HG02678 (cell line): ENCODE data around the gene BAZ2A.
"Not testable (repeated sequence)": the region's sequence is repeated elsewhere in the genome, so short reads cannot be mapped to it uniquely, and the experiment has no call there.

Experiments used
- ATAC-seq: cut with Tn5 transposase; IDR thresholded peaks from one replicate; pipeline ENCODE4 v1.9.1; 2021; ENCODE audit warnings: mild to moderate bottlenecking, moderate library complexity; ENCODE audit not compliant: unreplicated experiment

BAZ2A gene

DNA sequence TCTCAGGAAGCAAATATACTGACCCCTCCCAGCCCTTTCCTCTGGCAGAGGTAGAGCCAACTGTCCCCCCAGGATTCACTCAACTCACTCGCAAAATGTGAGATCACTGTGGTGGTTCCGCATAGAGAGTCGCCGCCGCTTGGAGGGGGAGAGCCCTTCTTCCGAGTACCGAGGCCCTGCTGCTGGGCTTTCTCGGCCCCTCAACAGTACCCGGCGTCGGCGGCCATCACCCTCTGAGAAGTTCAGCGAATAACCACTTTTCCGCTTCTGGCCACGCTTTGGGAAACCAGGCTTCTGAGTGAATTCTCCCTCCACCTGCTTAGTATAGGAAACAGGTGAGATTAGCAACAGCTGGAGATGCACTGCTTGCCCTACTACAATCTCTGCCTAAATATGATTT, 31.1 kb downstream of the BAZ2A start:
- ATAC-seq = no peak

DNA sequence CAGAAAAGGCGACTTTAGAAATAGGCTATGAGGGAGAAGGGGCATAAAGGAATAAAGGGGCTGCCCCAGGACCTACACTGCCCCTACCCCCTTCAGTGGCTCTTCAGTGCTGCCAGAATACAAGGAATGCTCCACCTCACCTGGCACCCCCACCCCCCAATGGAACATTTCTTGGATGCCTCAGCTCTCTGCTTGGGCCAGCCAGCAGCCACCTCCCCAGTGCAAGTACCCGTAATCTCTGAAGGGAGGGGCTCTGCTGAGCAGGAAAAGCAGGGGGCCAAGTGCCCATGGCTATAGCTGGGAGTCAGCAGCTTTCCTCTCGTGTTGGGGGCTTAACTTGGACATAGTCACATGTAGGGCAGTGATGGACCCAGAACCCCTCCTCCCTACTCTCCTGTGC, 33.3 kb downstream of the BAZ2A start:
- ATAC-seq = no peak

DNA sequence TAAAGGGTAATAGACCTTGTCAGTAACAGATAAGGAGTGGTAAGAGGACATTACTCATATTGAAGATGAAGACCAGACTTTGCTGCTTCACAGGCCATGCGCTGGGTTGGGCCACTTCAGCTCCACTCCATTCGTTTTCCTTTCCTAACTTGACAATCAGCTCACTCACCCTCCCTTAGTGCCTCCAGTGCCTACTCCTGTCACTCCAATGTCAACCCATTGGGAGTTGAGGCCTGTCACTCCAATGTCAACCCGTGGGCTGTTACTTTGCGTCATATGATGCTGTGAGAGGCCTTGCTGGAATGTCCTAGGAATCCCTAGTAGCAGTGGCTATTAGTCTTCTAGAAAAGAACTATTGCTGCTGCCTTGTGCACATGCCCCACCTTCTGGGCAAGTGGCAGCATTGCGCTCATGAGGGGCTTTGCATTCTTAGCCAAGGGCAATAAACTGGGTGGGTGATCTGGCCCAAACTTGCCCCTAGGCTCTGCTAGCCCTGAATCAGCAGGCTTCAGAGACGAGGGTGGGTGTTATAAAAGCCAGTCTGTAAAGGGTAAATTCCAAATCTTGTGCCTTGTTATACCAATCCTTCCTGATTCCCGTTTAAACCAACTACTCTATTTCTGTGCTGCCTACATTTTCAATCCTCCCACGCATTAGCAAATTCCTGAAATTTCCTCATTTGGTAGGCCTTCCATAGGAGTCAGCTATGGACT, 36.1 kb downstream of the BAZ2A start:
- ATAC-seq = no peak

DNA sequence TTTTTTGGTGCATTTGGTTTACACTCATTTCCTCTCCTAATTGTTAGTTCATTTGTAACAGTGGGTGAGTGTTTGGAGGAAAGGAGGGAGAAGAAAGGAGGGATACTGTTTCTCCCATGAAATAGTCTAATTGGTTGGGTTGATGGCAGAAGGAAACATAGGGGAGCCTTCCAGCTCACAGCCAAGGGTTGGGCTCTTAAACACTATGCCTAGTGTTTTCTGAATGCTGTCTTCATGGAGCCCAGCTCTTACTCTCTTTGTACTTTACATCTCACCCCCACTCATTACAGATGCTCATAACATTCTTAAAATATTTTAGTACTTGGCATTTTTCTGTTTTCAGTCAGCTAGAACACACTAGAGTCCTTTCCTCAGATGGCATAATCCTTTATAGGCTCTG, 38.2 kb downstream of the BAZ2A start:
- ATAC-seq = no peak

DNA sequence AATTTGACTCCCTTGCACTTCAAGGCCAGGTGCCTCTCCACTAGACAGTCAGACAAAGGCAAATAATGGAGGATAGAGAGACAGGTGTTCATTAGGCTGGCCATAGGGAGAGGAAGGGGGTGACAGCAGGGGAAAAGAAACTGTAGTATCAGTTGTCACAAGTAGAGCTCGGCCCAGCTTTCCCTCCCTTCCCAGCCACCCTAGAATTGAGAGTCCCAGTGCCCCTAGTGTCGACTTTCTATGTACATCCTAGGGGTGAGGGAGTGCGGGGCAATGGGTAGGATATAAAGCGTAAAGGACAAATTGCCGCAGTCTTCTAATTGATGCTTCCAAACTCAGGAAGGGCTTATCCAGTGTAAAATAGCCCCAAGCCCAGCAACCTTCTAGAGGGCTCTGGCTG, 39.0 kb downstream of the BAZ2A start:
- ATAC-seq = no peak

DNA sequence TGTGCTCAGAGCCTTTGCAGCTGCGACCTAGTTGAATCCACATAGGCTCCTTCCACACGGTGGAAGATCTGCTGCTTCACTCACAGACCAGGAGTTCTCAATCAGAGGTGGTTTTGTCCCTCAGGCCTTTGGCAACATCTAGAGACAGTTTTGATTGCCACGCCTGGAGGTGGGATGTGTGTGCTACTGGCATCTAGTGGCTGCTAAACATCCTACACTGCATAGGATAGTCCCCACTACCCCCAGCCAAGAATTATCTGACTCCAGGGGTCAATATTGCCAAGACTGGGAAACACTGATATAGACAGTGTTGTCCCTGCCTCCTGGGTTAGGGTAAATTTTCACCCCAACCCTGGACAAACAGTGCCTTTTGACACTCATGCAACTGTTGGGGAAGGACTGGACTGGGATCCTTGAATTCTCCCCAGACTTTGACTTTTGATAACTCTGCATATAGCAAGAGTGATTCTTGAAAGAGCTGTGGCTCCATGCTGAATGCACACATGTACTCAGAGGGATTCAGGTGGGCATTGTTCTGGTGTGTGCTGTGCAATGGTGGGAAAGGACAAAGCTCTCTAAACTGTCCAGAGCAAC, 39.8 kb downstream of the BAZ2A start:
- ATAC-seq = peak; percentile 59

DNA sequence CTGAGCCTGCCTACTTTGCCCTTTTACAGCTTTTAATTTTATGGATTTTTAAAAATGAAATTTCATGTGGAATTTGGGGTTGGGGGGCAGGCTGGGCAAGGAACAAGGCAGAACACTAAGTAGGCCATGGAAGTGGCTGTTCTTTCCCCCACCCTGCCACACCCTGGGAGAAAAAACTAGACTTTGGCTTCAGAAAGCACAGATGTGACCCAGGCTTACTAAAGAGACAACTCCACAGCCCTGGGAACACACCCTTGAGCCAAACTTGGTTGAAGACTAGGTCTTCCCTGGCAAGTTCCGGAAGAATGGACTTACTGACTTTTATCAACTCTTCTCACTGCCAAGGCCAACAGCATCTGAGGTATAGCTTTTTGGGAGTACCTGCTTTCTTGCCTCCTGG, 40.3 kb downstream of the BAZ2A start:
- ATAC-seq = no peak

DNA sequence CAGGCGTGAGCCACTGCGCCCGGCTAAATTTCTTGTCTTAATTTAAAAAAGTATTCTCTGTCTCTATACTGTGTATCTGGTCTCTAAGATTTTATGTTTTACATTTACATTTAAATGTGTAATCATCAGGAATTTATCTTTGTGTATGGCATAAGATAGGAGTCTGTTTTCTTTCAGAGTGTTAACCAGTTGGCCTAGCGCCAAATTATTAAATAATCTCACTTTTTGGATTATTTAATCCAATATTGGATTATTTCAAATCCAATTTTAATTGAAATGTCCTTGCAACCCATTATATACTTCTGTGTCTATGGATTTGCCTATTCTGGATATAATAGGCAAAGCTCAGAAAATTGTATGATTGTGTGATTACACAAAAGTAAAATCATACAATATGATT, 45.0 kb downstream of the BAZ2A start:
- no peak for ATAC-seq

DNA sequence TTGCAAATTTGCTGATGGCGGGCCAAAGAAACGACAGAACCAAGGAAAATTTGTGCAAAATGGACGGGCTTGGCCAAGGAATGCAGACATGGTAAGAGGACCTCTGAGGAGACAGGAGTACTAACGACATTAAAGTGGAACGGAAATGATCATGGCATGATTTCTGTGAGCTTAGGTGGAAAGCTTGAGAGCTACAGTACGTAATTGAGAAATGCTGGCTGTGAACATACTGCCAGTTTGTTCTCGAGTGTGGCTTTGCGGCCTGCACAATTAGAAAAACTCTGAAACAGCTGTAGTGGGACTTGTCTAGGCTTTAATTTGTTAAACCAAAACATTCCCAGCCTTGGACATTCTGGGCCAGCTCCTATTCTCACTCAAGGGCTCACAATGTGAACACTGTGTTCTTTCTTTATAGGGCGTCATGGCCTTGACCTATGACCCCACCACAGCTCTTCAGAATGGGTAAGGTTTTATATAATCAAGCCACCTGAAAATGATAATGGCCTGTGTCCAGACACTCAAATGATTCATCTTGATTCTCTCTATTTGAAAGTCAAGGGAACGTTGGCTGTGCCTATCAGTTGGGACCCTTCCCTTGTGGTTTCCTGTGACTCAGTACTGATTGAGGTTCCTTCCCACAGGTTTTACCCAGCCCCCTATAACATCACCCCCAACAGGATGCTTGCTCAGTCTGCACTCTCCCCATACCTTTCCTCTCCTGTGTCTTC, 48.5 kb downstream of the BAZ2A start:
- no peak for ATAC-seq

DNA sequence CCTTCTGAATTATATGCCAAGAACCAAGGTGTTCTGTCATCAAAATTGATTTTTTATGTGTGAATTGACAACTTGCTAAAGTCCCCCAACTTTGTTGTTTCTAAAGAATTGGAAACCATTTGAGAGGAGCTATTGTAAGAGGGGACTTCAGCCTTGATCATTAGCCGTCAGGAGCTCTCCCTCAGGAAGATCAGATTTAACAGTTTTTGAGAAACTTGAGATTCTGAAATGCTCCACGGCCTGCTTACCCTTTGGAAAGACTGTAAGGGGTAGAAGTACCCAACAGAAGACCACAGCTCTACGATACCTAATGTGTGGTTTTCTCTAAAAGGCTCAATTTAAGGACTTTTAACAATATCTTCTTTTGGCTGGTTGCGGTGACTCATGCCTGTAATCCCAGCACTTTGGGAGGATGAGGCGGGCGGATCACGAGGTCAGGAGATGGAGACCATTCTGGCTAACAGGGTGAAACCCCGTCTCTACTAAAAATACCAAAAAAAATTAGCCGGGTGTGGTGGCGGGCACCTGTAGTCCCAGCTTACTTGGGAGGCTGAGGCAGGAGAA, 51.1 kb downstream of the BAZ2A start:
- ATAC-seq = no peak

DNA sequence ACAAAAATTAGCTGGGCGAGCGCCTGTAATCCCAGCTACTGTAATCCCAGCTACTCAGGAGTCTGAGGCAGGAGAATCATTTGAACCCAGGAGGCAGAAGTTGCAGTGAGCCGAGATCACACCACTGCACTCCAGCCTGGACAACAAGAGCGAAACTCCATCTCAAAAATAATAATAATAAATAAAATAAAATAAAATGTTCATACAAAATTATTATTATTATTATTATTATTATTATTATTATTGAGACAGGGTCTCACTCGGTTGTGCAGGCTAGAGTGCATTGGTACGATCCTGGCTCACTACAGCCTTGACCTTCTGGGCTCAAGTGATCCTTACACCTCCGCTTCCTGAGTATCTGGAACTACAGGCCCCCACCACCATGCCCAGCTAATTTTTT, 52.9 kb downstream of the BAZ2A start:
- not testable (repeated sequence) for ATAC-seq

DNA sequence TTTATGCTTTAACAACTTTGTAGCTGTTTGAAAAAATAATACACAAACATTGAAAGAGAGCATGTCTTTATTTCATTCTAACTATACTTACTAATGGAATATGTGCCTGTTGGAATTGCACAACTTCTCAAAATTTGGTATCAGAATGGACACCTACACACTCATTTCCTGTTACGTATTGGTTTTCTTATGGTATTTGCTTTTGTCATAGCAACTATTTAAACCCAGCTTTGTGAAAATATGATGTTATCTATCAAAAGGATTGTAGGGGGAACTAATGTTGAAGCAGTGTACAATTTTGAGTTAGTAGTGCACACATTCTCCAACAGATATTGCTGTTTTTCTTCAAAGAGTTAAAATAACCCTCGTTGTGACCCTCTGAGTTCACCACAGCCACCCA, 55.9 kb downstream of the BAZ2A start:
- ATAC-seq = no peak

DNA sequence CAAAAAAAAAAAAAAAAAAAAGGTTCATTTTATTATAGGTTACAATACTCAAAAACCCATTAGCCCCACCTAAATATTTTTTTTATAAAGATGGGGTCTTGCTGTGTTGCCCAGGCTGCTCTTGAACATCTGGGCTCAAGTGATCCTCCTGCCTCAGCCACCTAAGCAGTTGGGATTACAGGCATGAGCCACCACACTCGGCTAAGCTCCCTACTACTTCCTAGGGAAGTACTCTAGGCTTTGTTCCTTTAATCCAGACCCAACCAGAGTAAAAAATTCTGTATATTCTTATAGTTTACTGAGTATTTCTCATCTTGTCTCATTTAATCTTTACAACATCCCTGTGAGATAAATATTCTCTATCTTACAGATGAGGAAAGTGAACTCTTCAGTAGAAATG, 57.8 kb downstream of the BAZ2A start:
- ATAC-seq = no peak

DNA sequence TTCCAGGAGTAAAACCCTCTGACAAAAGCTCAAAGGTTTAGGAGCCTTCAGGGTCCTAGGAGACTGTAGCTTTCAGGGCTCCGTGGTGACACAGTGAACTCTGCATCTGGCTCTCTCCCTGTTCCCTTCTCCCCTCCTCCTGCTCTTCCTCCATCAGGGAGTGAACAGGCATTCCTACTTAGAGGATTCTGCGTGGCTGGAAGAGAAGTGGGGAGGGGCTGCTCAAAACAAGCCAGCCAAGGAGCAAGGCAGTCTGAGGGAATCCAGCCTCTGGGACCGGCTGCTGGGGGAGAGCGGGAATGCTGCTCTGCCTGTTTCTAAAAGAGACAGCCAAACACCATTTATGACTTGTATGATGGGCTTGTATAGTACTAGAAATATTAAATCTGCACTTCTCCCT, 59.0 kb downstream of the BAZ2A start:
- no peak for ATAC-seq

DNA sequence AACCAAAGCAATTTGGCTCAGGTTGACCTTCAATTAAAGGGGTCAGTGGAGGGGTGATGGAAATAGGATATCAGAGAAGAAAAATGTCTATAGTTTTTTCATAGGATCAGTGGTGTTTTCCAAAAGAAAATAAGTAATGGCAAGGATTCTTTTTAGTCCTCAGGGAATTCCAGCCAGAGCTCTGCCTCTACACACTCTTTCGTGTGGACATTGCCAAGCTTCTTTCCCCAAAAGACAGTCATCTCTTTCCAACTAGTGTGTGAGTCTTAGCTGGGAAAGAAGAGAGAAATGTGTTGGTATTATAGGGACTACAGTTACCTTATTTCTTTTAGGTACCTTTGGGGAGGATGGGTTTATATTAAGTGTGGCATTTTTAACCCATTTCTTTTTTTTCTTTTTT, 62.0 kb downstream of the BAZ2A start:
- ATAC-seq = no peak

DNA sequence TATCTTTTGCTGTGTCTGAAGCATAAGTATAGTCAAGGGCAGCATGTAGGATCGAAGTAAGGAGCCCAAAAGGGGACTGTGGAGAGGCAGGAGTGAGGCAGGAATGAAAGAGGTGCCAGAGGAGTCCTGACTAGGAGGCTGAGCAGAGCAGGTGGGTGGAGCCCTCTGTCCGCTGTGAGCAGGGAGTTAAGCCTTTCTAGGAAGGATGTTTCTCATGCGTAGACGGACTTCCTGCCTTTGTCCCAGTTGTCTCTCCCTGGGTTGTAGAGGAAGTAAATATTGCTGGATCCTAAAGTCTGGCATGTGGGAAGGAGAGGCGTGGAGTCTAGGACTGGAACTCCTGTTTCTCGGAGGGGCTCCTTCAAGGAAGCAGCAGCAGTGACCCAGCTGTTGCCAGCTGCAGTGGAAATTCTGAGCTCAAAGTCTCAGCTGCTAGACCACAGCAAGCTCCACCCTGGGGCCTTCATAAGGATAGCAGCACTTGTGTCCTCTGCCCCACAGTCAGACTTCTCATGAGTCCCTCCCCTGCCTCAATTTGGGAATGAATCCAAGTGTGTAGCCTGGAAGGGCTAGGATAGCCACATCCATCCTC, 64.5 kb downstream of the BAZ2A start:
- ATAC-seq = peak; percentile 81

DNA sequence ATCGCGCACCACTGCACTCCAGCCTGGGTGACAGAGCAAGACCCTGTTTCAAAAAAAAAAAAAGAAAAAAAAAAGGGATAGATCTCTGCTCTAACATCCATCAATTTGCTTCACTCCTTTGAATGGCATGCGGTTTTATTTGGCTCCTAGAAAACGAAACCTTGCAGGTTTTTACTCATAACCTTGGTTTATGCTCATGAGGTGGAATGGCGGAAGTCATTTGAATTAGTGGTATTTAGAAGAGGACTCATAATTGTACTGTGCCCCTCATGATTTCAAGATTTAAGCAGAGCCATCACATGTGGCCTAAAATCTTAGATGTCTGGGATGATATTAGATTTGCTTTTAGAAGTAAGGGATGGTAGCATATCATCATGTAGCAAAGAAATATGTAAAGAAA, 79.1 kb downstream of the BAZ2A start:
- ATAC-seq = no peak

DNA sequence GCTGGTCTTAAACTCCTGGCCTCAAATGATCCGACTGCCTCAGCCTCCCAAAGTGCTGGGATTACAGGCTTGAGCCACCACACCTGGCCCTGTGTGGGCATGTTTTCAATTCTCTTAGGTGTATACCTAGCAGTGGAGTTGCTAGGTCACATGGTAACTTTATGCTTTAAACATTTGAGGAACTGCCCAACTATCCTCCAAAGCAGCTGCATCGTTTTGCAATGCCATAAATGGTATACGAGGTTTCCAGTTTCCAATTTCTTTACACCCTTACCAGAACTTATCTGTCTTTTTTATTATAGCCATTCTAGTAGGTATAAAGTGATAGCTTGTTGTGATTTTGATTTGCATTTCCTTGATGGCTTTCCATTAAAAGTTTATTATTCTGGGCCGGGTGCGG, 83.4 kb downstream of the BAZ2A start:
- ATAC-seq = no peak
